Testis (tissue), 2 donors: ENCODE results near the gene SLC10A6.

Experiments used
- POLR2A ChIP-seq: fragments of 450-650 bp; IDR thresholded peaks from one replicate; pipeline ENCODE4 v1.6.1; 2017; ENCODE audit warnings: antibody characterized with exemption, mild to moderate bottlenecking, moderate library complexity
- TF ChIP-seq, protein P1 (sequence below), 3 experiments: fragments of 450-650 bp in 2 of 3; fragments of 200-600 bp in 1 of 3; sonication (generic) in 1 of 3; IDR thresholded peaks; one replicate each; pipeline ENCODE4 v1.5.1; 2016 to 2019; ENCODE audit warnings: antibody characterized with exemption in 3 of 3, mild to moderate bottlenecking in 2 of 3, moderate library complexity in 1 of 3

- TF ChIP-seq, protein P1, sequence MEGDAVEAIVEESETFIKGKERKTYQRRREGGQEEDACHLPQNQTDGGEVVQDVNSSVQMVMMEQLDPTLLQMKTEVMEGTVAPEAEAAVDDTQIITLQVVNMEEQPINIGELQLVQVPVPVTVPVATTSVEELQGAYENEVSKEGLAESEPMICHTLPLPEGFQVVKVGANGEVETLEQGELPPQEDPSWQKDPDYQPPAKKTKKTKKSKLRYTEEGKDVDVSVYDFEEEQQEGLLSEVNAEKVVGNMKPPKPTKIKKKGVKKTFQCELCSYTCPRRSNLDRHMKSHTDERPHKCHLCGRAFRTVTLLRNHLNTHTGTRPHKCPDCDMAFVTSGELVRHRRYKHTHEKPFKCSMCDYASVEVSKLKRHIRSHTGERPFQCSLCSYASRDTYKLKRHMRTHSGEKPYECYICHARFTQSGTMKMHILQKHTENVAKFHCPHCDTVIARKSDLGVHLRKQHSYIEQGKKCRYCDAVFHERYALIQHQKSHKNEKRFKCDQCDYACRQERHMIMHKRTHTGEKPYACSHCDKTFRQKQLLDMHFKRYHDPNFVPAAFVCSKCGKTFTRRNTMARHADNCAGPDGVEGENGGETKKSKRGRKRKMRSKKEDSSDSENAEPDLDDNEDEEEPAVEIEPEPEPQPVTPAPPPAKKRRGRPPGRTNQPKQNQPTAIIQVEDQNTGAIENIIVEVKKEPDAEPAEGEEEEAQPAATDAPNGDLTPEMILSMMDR (IDR thresholded peaks at IDR 0.05) = no peak
- TF ChIP-seq POLR2A = no peak
Observed at GRCh38 chr4:86896596-86896995, 47.4 kb upstream of the SLC10A6 start.
